IPS DF 4.7 (cell line): ENCODE results near the gene SH3PXD2A.
A peak's percentile ranks its signal among the peaks of the same experiment; 100 is the strongest.

Experiments used
- DNase-seq: peaks from one replicate; pipeline ENCODE4 v3.0.0-alpha.2; 2013; ENCODE audit warnings: low spot score; ENCODE audit errors: extremely low read depth

SH3PXD2A gene

GRCh38 chr10:103724771-103725170 is 130.6 kb downstream of the SH3PXD2A start:
- no peak for DNase-seq

GRCh38 chr10:103724074-103724473 is 131.3 kb downstream of the SH3PXD2A start:
- DNase-seq = no peak

GRCh38 chr10:103723557-103723956 is 131.8 kb downstream of the SH3PXD2A start:
- no peak for DNase-seq

GRCh38 chr10:103722632-103723031 is 132.7 kb downstream of the SH3PXD2A start:
- no peak for DNase-seq

GRCh38 chr10:103720964-103721335 is 134.4 kb downstream of the SH3PXD2A start:
- no peak for DNase-seq

GRCh38 chr10:103720328-103720963 is 134.9 kb downstream of the SH3PXD2A start:
- DNase-seq = no peak

- DNase-seq = no peak
Observed at GRCh38 chr10:103719036-103719435, 136.3 kb downstream of the SH3PXD2A start.

GRCh38 chr10:103718247-103718620 is 137.1 kb downstream of the SH3PXD2A start:
- no peak for DNase-seq

GRCh38 chr10:103717341-103718246 is 137.8 kb downstream of the SH3PXD2A start:
- DNase-seq = no peak

GRCh38 chr10:103716206-103717160 is 138.9 kb downstream of the SH3PXD2A start:
- DNase-seq = no peak

GRCh38 chr10:103715430-103715829 is 139.9 kb downstream of the SH3PXD2A start:
- DNase-seq = no peak

- DNase-seq = no peak
Observed at GRCh38 chr10:103714232-103714891, 141.0 kb downstream of the SH3PXD2A start.

- DNase-seq = no peak
Observed at GRCh38 chr10:103713676-103714075, 141.7 kb downstream of the SH3PXD2A start.

- DNase-seq = peak; percentile 71
Observed at GRCh38 chr10:103712898-103713498, 142.4 kb downstream of the SH3PXD2A start.

GRCh38 chr10:103712146-103712545 is 143.2 kb downstream of the SH3PXD2A start:
- DNase-seq = no peak

- DNase-seq = no peak
Observed at GRCh38 chr10:103711351-103711994, 143.9 kb downstream of the SH3PXD2A start.

- no peak for DNase-seq
Observed at GRCh38 chr10:103710490-103710889, 144.9 kb downstream of the SH3PXD2A start.

GRCh38 chr10:103709341-103709920 is 145.9 kb downstream of the SH3PXD2A start:
- DNase-seq = no peak

GRCh38 chr10:103708627-103709288 is 146.6 kb downstream of the SH3PXD2A start:
- no peak for DNase-seq
